Neural cell (in vitro differentiated cells): ENCODE results near the gene DENND5A. TPM values are rescaled to one million over a fixed set of nuclear protein-coding genes. Genes with fewer than 3 reads are reported as not detected.

Source experiments
- H2AFZ ChIP-seq: fragments of 200-600, 300-800 bp; sonication (generic), shearing (Covaris generic); 2 replicates; pipeline ENCODE4 v1.6.0; 2014; ENCODE audit warnings: low read depth, mild to moderate bottlenecking, antibody characterized with exemption, low read length, moderate library complexity
- H3F3A ChIP-seq: fragments of 200-600 bp; shearing (Covaris generic); 2 replicates; pipeline ENCODE4 v1.6.1; 2016; ENCODE audit warnings: mild to moderate bottlenecking, moderate library complexity, mixed read lengths, antibody characterized with exemption, low read length; ENCODE audit not compliant: insufficient read depth, poor library complexity, severe bottlenecking
- H3K27ac ChIP-seq: fragments of 200-600, 300-800 bp; sonication (generic), shearing (Covaris generic); 2 replicates; pipeline ENCODE4 v1.5.1; 2014; ENCODE audit warnings: mild to moderate bottlenecking, low read length, moderate library complexity
- H3K27me3 ChIP-seq: fragments of 300-800, 200-600 bp; sonication (generic), shearing (Covaris generic); 2 replicates; pipeline ENCODE4 v1.6.0; 2014; ENCODE audit warnings: mild to moderate bottlenecking, low read depth, low read length, moderate library complexity; ENCODE audit not compliant: insufficient read depth
- H3K36me3 ChIP-seq: fragments of 300-800, 200-600 bp; sonication (generic), shearing (Covaris generic); 2 replicates; pipeline ENCODE4 v1.5.1; 2014; ENCODE audit warnings: mild to moderate bottlenecking, antibody characterized with exemption, low read length, moderate library complexity; ENCODE audit not compliant: insufficient read depth
- H3K4me2 ChIP-seq: fragments of 300-800, 200-600 bp; sonication (generic), shearing (Covaris generic); 2 replicates; pipeline ENCODE4 v1.6.0; 2014; ENCODE audit warnings: mild to moderate bottlenecking, low read length
- H3K4me3 ChIP-seq: fragments of 300-800, 200-600 bp; sonication (generic), shearing (Covaris generic); 2 replicates; pipeline ENCODE4 v1.5.1; 2014; ENCODE audit warnings: mild to moderate bottlenecking, low read length, moderate library complexity
- H3K79me2 ChIP-seq: fragments of 200-600 bp; shearing (Covaris generic); replicated peaks from 2 replicates; pipeline ENCODE4 v1.6.0; 2014; ENCODE audit warnings: mild to moderate bottlenecking, low read length, moderate library complexity; ENCODE audit not compliant: insufficient read depth
- H3K9ac ChIP-seq: fragments of 300-800, 200-600 bp; sonication (generic), shearing (Covaris generic); 2 replicates; pipeline ENCODE4 v1.6.1; 2016; ENCODE audit warnings: mild to moderate bottlenecking, low read length, mixed read lengths
- H3K9me2 ChIP-seq: fragments of 200-600 bp; shearing (Covaris generic); 2 replicates; pipeline ENCODE4 v1.6.1; 2016; ENCODE audit warnings: mild to moderate bottlenecking, low read length, mixed read lengths; ENCODE audit not compliant: insufficient read depth
- H3K9me3 ChIP-seq: fragments of 200-600, 300-800 bp; sonication (generic), shearing (Covaris generic); 2 replicates; pipeline ENCODE4 v1.6.1; 2016; ENCODE audit warnings: mild to moderate bottlenecking, mixed run types, low read length, moderate library complexity, mixed read lengths
- H4K20me1 ChIP-seq: fragments of 200-600 bp; shearing (Covaris generic); 2 replicates; pipeline ENCODE4 v1.6.1; 2016; ENCODE audit warnings: mild to moderate bottlenecking, mixed run types; ENCODE audit not compliant: insufficient read depth
- CTCF ChIP-seq: fragments of 450-650 bp; IDR thresholded peaks from 2 replicates; pipeline ENCODE4 v1.5.1; 2014; ENCODE audit warnings: antibody characterized with exemption, mild to moderate bottlenecking, moderate library complexity; ENCODE audit not compliant: poor library complexity, severe bottlenecking
- EP300 ChIP-seq: fragments of 450-650 bp; conservative IDR thresholded peaks from 2 replicates; pipeline ENCODE4 v1.6.1; 2014; ENCODE audit warnings: antibody characterized with exemption, mild to moderate bottlenecking, moderate library complexity; ENCODE audit not compliant: poor library complexity, severe bottlenecking
- EZH2 ChIP-seq: fragments of 200-600, 300-800 bp; shearing (Covaris generic), sonication (generic); IDR thresholded peaks from 2 replicates; pipeline ENCODE4 v1.6.1; 2014; ENCODE audit warnings: antibody characterized with exemption, low read length, borderline replicate concordance, mild to moderate bottlenecking; ENCODE audit not compliant: insufficient read depth, poor library complexity, severe bottlenecking
- MXI1 ChIP-seq: fragments of 450-650 bp; conservative IDR thresholded peaks from 2 replicates; pipeline ENCODE4 v1.6.1; 2014; ENCODE audit warnings: antibody characterized with exemption, mild to moderate bottlenecking; ENCODE audit not compliant: poor library complexity, severe bottlenecking
- POLR2AphosphoS5 ChIP-seq: IDR thresholded peaks from 2 replicates; pipeline ENCODE4 v1.6.1; 2012
- RAD21 ChIP-seq: fragments of 450-650 bp; conservative IDR thresholded peaks from 2 replicates; pipeline ENCODE4 v1.6.1; 2014; ENCODE audit warnings: antibody characterized with exemption, mild to moderate bottlenecking, moderate library complexity
- REST ChIP-seq: IDR thresholded peaks from 2 replicates; pipeline ENCODE4 v1.6.1; 2012; ENCODE audit warnings: borderline replicate concordance
- SMC3 ChIP-seq: fragments of 450-650 bp; conservative IDR thresholded peaks from 2 replicates; pipeline ENCODE4 v1.6.1; 2014; ENCODE audit warnings: antibody characterized with exemption, mild to moderate bottlenecking, moderate library complexity; ENCODE audit not compliant: poor library complexity
- TAF1 ChIP-seq: IDR thresholded peaks from 2 replicates; pipeline ENCODE4 v1.6.1; 2012; ENCODE audit warnings: low read depth
- polyA plus RNA-seq: library from polyadenylated mRNA; depleted of rRNA; stranded (reverse); fragments of >200 nt; gene quantifications from 2 replicates; pipeline ENCODE4 v1.2.3, GENCODE V29; 2014

DENND5A gene
- polyA plus RNA-seq, 1 donor from 2014 or later: 75.6 TPM

- TF ChIP-seq EZH2: no peak
Observed at GRCh38 chr11:9126636-9127035, 138.5 kb downstream of the DENND5A start (continued).

- Histone ChIP-seq H3K79me2 (no peaks in the 10 kb centered on the region), H3K9me2 (no peaks in the 10 kb centered on the region), H3K4me3 (no peak overlapping the region), H3K9ac (no peak overlapping the region), H3K9me3 (no peaks in the 10 kb centered on the region), H3F3A (no peaks in the 10 kb centered on the region), H3K4me2 (no peak overlapping the region), H3K36me3 (no peaks in the 10 kb centered on the region), H4K20me1 (no peaks in the 10 kb centered on the region), H3K27me3 (no peaks in the 10 kb centered on the region), H2AFZ (no peak overlapping the region), H3K27ac (no peak overlapping the region)
- TF ChIP-seq TAF1 (no peak), REST (no peak), SMC3 (no peak), CTCF (no peak), EP300 (no peak), MXI1 (no peak), POLR2AphosphoS5 (no peak), RAD21 (no peak), EZH2 (no peak)
Observed at GRCh38 chr11:9125185-9125886, 139.8 kb downstream of the DENND5A start.

- Histone ChIP-seq H3K79me2 (no peaks in the 10 kb centered on the region), H3F3A (no peaks in the 10 kb centered on the region), H3K4me2 (no peak overlapping the region), H3K9ac (no peak overlapping the region), H3K36me3 (no peaks in the 10 kb centered on the region), H2AFZ (no peak overlapping the region), H4K20me1 (no peaks in the 10 kb centered on the region), H3K9me2 (no peaks in the 10 kb centered on the region), H3K4me3 (no peak overlapping the region), H3K27ac (no peak overlapping the region), H3K9me3 (no peaks in the 10 kb centered on the region), H3K27me3 (no peaks in the 10 kb centered on the region)
- no peak for TF ChIP-seq CTCF
- no peak for TF ChIP-seq SMC3
- TF ChIP-seq EP300: no peak
- TF ChIP-seq POLR2AphosphoS5: no peak
- TF ChIP-seq MXI1: no peak
- no peak for TF ChIP-seq EZH2
Observed at GRCh38 chr11:9123595-9124304, 141.4 kb downstream of the DENND5A start.
